NCI-H2196 (cell line): ENCODE results near the gene TNFRSF12A.

Experiments
- DNase-seq: peaks from one replicate; lab custom pipeline; 2025; ENCODE audit not compliant: unreplicated experiment; lab: John Stamatoyannopoulos, UW

The TNFRSF12A gene

GRCh38 chr16:3020247-3020603 is at the start of gene TNFRSF12A:
TSS of gene TNFRSF12A (plus strand) at chr16:3020368. CDS start at chr16:3020398, 30 bp downstream.
- peak; percentile 86 for DNase-seq

GRCh38 chr16:2970563-2970962 is 49.6 kb upstream of the TNFRSF12A start:
- DNase-seq: no peak

- DNase-seq: no peak
Observed at GRCh38 chr16:2971134-2971984, 48.8 kb upstream of the TNFRSF12A start.

GRCh38 chr16:2971985-2972784 is 48.0 kb upstream of the TNFRSF12A start:
- no peak for DNase-seq

- no peak for DNase-seq
Observed at GRCh38 chr16:2973093-2973492, 47.1 kb upstream of the TNFRSF12A start.

GRCh38 chr16:2973605-2974318 is 46.4 kb upstream of the TNFRSF12A start:
- DNase-seq: no peak

GRCh38 chr16:2974319-2975056 is 45.7 kb upstream of the TNFRSF12A start:
- DNase-seq: no peak

GRCh38 chr16:2975161-2975795 is 44.9 kb upstream of the TNFRSF12A start:
- DNase-seq: no peak

- no peak for DNase-seq
Observed at GRCh38 chr16:2976201-2976600, 44.0 kb upstream of the TNFRSF12A start.

- DNase-seq: no peak
Observed at GRCh38 chr16:2976673-2977072, 43.5 kb upstream of the TNFRSF12A start.

- DNase-seq: peak; percentile 92
Observed at GRCh38 chr16:2977440-2977839, 42.7 kb upstream of the TNFRSF12A start.

- no peak for DNase-seq
Observed at GRCh38 chr16:2979669-2980226, 40.4 kb upstream of the TNFRSF12A start.

GRCh38 chr16:2980227-2981176 is 39.7 kb upstream of the TNFRSF12A start, which contains the start of gene PKMYT1:
TSS of gene PKMYT1 (minus strand) at chr16:2980446. CDS start at chr16:2979657, 789 bp downstream.
- DNase-seq: peak; percentile 95

GRCh38 chr16:2981177-2981898 is 38.8 kb upstream of the TNFRSF12A start:
- DNase-seq: no peak

GRCh38 chr16:2981899-2982250 is 38.3 kb upstream of the TNFRSF12A start:
- no peak for DNase-seq

- DNase-seq: no peak
Observed at GRCh38 chr16:2982402-2982801, 37.8 kb upstream of the TNFRSF12A start.

GRCh38 chr16:2983706-2984136 is 36.4 kb upstream of the TNFRSF12A start:
- peak; percentile 86 for DNase-seq

- DNase-seq: no peak
Observed at GRCh38 chr16:2985462-2985861, 34.7 kb upstream of the TNFRSF12A start.
